HG02798 (cell line): ENCODE measurements around the gene POLR3H.

ENCODE experiments used
- ATAC-seq: cut with Tn5 transposase; IDR thresholded peaks from one replicate; pipeline ENCODE4 v1.9.1; 2021; ENCODE audit warnings: mild to moderate bottlenecking; ENCODE audit not compliant: unreplicated experiment, poor library complexity

POLR3H gene

GRCh38 chr22:41523464-41524221, 20.6 kb downstream of the POLR3H start:
- no peak for ATAC-seq

GRCh38 chr22:41522813-41523212, 21.5 kb downstream of the POLR3H start:
- no peak for ATAC-seq

GRCh38 chr22:41521126-41521525, 23.1 kb downstream of the POLR3H start:
- no peak for ATAC-seq

- ATAC-seq: no peak
These were observed 26.3 kb downstream of the POLR3H start for GRCh38 chr22:41518048-41518347.

- no peak for ATAC-seq
These were observed 26.9 kb downstream of the POLR3H start for GRCh38 chr22:41517172-41518047.

- no peak for ATAC-seq
These were observed 27.8 kb downstream of the POLR3H start for GRCh38 chr22:41516462-41516861.

- no peak for ATAC-seq
These were observed 30.9 kb downstream of the POLR3H start for GRCh38 chr22:41513391-41513790.

GRCh38 chr22:41512421-41513194, 31.7 kb downstream of the POLR3H start:
- no peak for ATAC-seq

- no peak for ATAC-seq
These were observed 32.7 kb downstream of the POLR3H start for GRCh38 chr22:41511521-41511968.

- ATAC-seq: no peak
These were observed 35.5 kb downstream of the POLR3H start for GRCh38 chr22:41508770-41509170.

- no peak for ATAC-seq
These were observed 36.8 kb downstream of the POLR3H start for GRCh38 chr22:41507330-41508063.

GRCh38 chr22:41505511-41506220, 38.6 kb downstream of the POLR3H start:
- ATAC-seq: no peak

GRCh38 chr22:41504816-41505215, 39.5 kb downstream of the POLR3H start:
- ATAC-seq: no peak

GRCh38 chr22:41504397-41504796, 39.9 kb downstream of the POLR3H start:
- no peak for ATAC-seq

- no peak for ATAC-seq
These were observed 43.1 kb downstream of the POLR3H start for GRCh38 chr22:41501209-41501608.

GRCh38 chr22:41500303-41500702, 44.0 kb downstream of the POLR3H start:
- ATAC-seq: no peak

GRCh38 chr22:41499624-41500280, 44.5 kb downstream of the POLR3H start:
- no peak for ATAC-seq

GRCh38 chr22:41498303-41498835, 45.9 kb downstream of the POLR3H start:
- no peak for ATAC-seq
